GM12801 (cell line): ENCODE measurements around the gene UBE4B.

ENCODE experiments used
- CTCF ChIP-seq: IDR thresholded peaks from one replicate; pipeline ENCODE4 v1.5.1; 2011; ENCODE audit warnings: control low read depth; ENCODE audit not compliant: insufficient read length; ENCODE audit errors: extremely low read depth

The UBE4B gene

GRCh38 chr1:10160173-10160572 lies 127.4 kb downstream of the UBE4B start:
- TF ChIP-seq CTCF = no peak

GRCh38 chr1:10160907-10161490 lies 128.2 kb downstream of the UBE4B start:
- TF ChIP-seq CTCF = no peak

- no peak for TF ChIP-seq CTCF
Measured at GRCh38 chr1:10161541-10162290, 129.0 kb downstream of the UBE4B start.

- no peak for TF ChIP-seq CTCF
Measured at GRCh38 chr1:10168912-10169514, 136.3 kb downstream of the UBE4B start.

- no peak for TF ChIP-seq CTCF
Measured at GRCh38 chr1:10170239-10170574, 137.4 kb downstream of the UBE4B start.

GRCh38 chr1:10171105-10171767 lies 138.5 kb downstream of the UBE4B start:
- TF ChIP-seq CTCF = no peak

GRCh38 chr1:10171995-10172669 lies 139.4 kb downstream of the UBE4B start:
- TF ChIP-seq CTCF = no peak
